NCI-H1436 treated with DMSO at 0.1 percent for 48 hours (cell line): ENCODE results near the gene RIPPLY1.

Experiments used
- DNase-seq: peaks from one replicate; lab custom pipeline; 2025; lab: John Stamatoyannopoulos, UW

Gene RIPPLY1, protein sequence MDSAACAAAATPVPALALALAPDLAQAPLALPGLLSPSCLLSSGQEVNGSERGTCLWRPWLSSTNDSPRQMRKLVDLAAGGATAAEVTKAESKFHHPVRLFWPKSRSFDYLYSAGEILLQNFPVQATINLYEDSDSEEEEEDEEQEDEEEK

DNA sequence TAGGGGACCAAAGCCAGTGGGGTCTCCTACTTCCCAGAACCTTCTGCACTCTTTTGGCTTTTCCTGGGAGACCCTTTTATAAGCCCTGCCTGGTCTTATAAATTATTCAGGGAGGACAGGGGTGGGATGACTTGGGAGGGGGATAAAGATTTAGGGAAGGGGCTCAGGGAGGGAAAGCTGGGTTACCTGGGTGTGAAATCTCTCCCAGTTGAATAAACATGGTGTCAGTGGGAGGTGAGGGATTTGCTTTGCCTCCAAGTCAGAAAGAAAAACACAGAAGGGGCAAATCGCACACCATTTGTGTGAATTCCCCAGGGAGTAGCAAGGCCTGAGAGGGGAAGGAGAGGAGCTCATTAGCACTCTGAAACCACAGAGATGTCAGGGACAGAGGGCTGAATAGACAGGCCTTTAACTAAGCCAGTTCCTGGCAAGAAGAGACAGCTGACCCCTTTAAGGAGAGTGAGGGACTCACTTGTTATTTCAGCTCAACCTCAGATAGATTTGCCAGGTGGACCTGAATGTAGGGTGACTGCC lies at the start of gene RIPPLY1:
RIPPLY1 (minus strand) TSS at position 51 of the 534 bp plus-strand sequence. CDS start 54 bp downstream, outside the sequence.
- no peak for DNase-seq

DNA sequence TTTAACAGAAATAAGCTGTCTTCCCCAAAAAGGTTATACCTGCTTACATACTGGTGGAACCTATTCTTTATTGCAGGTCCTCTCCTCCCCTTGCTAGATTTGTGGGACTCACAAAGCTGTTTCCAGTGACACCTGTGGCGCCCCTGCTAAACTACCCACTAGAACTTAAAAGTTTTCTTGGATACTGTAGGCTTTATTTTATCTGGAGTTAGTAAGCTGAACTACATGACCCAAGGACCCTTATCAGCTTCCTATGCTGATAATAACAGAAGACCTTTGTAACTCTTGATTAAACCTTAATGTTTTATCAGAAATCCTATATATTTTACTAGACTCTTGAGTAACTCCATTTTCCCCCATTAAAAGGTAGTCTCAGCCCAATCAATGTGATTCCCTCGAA lies 49.4 kb upstream of the RIPPLY1 start:
- DNase-seq, result no peak

DNA sequence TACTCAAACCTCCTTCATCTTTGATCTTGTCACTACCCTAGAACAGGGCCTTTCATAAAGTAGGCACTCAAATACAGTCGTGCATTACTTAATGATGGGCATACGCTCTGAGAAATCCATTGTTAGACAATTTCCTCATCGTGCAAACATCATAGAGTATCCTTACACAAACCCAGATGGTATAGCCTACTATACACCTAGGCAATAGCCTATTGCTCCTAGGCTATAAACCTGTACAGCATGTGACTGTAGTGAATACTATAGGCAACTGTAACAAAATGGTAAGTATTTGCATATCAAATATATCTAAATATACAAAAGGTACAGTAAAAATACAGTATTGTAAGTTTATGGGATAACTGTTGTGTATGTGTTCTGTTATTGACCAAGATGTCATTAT lies 48.9 kb upstream of the RIPPLY1 start:
- DNase-seq, result no peak

DNA sequence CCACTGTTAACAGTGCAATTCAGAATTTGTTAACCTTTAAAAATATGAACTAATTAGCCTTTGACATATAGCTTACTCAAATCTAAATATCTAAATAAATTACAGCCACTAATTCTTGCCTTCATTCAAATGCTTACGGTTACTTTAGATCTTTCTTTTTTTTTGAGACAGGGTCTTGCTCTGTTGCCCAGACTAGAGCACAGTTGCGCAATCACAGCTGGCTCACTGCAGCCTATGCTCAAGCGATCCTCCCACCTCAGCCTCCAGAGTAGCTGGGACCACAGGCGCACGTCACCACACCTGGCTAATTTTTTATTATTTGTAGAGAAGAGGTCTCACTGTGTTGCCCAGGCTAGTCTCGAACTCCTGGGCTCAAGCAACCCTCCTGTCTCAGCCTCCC lies 48.1 kb upstream of the RIPPLY1 start:
- DNase-seq, result no peak

DNA sequence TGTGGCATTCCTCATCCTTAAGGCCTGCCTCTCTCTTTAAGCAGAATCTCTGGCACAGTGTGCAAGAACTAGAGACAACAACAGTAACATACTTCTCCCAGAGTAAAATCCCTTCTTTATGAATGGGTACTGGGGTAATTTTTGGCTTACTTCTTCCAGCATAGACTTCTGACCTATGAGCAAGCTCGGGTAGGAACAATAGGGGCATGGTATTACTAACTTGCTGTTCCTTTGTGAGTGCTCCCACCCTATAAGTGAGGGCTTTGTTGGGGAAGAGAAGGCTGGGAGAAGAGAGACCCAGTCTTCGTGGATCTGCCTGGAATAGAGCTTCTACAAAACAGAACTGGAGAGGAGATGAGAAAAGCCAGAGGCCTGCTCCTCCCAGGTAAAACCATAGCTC lies 47.2 kb upstream of the RIPPLY1 start:
- DNase-seq, result no peak

DNA sequence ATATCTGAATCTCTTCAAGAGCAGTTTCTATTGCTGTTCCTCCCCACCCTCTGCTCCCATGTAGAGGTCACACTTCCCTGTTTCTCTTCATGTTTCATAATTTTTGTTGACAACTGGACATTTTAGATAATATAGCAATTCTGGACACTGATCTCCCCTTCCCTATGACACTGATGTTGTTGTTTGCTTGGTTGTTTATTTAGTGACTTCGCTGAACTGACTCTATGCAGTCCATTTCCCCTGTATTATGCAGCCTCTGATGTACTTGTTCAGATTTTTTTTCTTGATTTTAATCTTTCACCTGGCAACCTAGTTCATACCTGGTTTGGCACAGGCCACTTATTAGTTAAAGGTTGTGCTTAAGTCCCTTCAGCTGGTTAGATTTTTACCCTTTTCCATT lies 46.2 kb upstream of the RIPPLY1 start:
- no peak for DNase-seq

DNA sequence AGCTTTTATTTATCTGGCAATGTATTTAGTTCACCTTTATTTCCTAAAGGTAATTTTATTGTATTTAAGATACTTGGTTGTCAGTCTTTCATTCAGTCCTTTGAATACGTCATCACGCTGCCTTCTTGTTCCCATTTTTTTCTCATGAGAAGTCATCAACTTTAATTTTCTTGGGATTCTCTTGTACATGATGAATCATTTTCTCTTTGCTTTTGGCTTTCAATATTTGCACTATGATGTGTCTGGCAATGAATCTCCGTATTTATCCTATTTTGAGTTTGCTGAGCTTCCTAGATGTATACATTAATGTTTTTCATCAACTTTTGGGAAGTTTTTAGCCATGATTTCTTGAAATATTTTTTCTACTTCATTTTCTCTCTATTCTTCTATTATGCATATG lies 45.5 kb upstream of the RIPPLY1 start:
- DNase-seq, result no peak

DNA sequence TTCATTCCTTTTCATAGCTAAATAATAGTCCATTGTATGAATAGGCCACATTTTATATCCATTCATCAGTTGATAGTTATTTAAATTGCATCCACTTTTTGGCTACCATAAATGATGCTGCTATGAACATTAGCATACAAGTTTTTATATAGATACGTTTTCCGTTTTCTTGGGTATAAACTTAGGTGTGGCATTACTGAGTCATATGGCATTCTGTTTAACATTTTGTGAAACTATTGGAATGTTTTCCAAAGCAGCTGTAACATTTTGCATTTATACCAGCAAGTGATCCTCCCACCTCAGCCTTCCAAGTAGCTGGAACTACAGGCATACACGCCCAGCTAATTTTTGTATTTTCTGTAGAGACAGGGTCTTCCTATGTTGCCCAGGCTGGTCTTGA lies 43.3 kb upstream of the RIPPLY1 start:
- DNase-seq, result no peak

DNA sequence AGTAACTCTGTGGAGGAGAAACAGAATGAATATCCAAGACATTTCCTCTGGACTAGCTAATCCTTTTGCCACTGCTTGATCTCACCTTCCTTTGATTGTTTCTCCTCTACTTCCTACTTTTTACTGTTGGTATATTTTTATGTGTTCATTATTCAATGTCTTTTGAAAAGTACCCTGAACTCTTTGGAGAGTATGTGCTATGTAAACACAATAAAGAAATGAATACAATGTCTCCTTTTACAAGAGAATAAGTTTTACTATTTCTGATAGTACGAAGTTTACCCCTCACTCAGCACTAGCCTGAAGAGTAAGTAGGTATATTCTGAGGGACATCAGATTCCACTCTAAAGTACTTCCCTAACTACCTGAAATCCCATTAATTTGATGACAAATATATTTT lies 36.9 kb upstream of the RIPPLY1 start:
- DNase-seq, result no peak

DNA sequence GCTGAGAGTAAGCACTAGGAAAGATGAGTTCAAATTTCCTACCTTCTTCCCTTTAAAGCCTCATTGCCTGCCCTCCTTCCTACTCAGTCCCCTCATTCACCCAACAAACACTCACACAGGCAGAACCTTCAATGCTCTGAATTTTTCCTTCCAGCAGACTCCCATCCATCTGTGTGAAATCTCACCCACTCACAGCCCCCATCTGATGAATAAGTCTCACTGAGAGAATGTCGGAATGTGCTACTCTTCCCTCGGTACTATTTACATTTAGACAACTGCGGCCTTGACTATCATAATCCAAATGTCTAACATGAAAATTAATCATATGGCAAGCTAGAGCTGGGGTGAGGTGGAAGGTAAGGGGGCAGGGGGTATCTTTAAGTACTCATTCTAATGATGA lies 36.4 kb upstream of the RIPPLY1 start:
- DNase-seq, result no peak

DNA sequence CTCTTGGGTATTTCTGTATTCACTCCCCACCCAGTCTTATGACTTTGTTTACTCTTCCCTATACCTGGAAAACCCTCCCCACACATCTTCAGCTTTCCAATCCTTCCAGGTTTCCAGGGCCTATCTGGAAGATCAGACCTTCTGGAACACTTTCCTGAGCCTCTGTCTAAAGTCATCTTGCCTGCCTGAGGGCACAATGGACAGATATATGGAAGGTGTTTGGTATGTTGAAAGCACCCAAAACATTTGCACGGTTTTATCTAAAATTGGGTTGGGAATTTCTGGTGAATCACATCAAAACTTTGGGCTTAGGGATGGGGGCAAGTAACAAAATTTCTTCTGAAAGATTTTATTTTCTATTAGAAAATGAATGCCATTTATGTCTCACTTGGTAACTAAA lies 33.1 kb upstream of the RIPPLY1 start:
- DNase-seq, result no peak

DNA sequence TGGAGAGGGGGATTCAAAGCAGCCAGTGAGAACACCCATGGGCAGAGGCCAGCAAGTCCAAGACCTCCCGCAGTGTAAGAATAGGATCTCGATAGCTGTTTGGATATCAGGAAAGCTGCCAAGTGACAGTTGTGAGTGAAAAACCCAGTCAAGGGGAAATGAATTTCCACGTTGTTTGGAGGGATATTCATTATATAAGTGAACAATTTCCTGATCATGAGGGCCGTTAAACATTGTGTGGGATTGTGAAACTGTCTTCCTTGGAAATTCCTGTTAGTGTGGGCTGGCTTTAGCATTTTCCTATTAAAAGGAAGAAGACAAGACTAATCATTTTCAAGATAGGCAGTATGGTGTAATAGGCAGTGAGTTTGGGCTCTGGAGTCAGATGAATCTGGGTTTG lies 32.0 kb upstream of the RIPPLY1 start:
- DNase-seq, result no peak

DNA sequence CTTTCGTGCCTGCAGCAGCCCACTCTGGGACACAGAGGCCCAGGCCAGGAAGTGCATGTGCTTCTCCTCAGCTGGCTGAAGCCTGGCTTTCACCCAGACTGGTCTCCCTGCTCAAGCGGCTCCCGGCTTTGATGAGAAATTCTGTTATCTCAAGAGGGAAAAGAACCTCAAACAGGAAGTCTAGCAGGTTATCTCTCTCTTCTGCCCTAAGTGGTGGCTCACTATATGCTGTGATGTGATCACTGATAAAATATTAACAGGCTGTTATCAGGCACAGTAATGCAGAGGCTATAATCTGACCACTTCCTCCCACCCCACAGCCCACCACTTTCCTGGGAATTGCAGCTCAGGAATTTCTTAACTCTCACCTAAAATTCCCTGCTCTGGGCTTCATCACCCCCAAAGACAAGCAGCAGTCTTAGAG lies 30.4 kb upstream of the RIPPLY1 start:
- DNase-seq, result no peak

DNA sequence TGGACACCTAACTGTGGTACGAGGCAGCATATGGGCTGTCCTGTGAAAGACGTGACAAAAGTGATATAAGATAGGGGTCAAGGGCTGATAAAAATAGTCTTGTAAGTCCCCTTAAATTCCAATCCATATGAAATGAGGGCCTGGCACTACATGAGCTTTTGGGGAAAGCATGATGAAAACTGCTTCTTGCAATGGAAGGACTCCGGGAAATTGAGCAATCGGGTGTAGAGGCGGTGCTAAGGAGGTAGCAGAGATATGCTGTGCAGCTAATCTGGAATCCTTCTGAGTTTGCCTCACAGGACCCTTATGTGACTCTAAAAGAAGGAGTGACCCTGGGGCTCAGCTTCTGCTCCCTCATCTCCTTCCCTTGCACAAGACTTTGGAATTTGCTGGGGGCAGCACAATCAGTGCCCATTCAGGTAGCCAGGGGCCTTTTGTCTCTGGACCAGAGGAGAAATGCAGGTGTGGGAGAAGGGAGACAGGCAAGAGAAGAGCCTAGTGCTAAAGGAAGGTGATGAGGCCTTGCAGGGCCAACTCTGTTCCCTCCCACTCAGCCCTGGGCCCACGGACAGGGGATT lies 29.9 kb upstream of the RIPPLY1 start:
- no peak for DNase-seq

DNA sequence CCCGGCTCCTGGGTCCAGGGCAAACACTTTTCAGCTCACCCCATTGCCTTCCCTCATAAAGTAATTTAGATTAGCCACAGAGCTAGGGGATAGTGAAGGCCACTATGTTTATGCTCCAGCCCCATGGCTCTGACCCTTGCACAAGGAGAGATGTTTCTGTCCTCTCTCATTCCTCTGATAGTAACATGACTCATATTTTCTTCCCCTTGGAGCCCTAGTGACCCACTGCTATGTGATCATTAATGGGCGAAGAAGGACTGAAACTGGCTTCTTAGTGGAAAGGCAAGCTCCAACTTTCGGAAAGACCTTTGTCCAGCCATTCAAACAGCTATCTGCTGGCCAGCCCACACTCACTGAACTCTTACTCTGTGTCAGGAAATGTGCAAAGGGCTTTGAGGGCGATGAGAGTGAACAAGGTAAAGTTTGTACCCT lies 29.4 kb upstream of the RIPPLY1 start:
- DNase-seq, result no peak

DNA sequence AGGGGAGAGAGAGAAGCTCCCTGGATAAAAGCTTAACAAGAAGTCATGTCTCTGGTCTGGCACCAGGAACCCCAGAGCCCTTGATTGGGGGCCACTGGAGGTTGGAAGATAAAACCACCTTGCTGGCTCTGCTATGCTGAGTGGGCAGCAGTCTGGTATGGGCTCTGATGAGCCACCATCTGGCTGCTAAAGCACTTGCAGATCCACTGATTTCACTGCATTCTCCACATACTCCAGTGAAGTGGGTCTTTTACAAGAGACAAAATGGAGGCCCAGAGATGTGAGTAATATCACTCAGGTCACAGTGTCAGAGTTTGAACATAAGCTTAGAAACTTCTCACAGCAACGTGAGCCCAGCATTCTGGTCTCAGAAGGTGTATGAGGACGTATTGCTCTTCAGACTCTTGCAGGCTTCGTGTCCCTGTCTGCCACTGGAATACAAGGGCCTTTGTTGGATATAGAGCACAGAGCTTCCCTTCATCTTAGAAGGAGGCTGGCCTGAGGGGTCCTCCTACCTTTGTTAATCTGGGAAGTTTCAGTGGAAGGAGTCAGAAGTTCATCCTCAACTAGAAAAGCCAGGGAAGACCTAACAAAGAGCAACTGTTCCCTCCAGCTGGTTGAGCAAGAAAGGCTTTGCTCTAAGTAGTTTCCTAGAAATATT lies 28.8 kb upstream of the RIPPLY1 start:
- DNase-seq, result no peak

DNA sequence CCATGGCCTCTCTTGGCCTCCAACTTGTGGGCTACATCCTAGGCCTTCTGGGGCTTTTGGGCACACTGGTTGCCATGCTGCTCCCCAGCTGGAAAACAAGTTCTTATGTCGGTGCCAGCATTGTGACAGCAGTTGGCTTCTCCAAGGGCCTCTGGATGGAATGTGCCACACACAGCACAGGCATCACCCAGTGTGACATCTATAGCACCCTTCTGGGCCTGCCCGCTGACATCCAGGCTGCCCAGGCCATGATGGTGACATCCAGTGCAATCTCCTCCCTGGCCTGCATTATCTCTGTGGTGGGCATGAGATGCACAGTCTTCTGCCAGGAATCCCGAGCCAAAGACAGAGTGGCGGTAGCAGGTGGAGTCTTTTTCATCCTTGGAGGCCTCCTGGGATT lies 25.1 kb upstream of the RIPPLY1 start:
- no peak for DNase-seq

DNA sequence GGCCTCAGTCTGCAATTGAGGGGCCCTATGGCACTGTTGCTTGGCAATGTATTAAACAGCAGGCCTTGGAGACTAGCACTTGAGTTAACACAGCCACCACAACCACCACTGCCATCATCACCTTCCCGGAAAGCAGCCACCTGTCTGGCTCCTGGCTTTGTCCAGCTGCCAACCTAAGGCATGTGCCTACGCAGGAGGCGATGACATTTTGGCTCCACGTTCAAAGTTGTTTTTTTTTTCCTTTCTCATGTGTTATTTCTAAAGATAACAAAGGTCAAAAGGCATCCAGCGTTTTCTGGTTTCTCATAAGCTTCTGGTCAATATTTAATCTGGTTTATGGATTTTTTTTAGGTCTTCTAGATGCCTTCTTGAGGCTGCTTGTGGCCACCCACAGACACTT lies 24.6 kb upstream of the RIPPLY1 start:
- DNase-seq, result no peak

DNA sequence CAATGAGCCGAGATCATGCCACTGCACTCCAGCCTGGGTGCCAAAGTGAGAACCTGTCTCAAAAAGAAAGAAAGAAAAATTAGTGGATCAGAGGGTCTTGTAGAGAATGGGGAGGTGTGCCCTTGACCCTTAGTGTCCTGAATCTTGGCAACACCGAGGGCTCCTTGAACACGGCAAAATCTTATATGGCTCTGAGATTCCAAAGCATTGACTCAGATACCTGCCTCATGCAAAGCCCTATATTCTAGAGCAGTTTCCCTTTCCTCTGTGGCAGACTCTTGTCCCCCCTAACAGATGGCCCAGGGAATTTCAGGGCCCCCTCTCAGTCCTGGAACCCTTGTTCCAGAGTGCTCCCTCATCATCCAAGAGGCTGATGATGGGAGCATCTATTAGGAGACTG lies 23.9 kb upstream of the RIPPLY1 start:
- DNase-seq, result no peak

DNA sequence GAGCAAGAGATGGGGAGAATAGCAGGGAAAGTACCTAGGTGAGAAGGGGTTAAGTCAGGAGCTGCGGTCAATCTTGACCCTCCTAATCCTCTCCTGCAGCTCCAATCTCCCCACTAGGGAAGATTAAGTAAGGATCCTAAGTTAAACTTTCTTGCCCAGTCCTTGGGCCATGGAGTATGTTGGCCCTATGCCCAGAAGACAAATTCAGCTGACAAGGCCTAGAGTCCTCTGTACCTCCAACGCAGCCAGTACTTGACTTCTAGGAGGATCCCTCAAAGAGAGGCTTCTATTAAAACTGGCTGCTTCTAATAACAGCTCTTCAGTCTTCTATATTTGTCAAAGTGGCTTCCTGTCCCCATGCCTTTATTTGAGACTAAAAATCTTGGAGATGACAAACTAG lies 18.5 kb upstream of the RIPPLY1 start:
- DNase-seq, result no peak

DNA sequence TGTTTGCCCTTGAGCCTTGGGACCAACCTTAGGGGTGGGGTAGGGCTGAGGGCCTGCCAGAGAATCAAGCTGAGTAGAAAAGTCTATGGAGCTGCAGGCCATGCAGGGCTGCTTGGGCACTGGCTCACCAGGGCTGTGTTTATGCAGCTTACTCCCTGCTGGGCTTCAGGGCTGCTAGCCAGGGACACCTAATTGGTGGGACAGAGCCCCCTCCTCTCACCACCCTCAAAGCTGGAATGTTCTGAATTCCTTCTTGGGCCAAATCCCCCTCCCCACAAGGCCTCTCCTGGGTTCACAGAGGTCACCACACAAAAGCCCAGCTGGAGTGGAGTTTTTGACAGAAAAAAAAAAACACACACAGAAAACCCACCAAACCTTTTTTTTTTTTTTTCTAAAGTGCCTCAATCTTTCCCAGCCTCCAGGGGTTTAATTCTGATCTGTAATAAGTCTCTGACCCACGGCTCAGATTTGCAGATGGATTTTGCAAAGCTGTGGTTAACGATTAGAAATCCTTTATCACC lies 16.9 kb upstream of the RIPPLY1 start, which contains the start of gene CLDN2:
CLDN2 (plus strand) TSS at position 471 of the 521 bp plus-strand sequence. CDS start 7,827 bp downstream, outside the sequence.
- DNase-seq, result no peak

DNA sequence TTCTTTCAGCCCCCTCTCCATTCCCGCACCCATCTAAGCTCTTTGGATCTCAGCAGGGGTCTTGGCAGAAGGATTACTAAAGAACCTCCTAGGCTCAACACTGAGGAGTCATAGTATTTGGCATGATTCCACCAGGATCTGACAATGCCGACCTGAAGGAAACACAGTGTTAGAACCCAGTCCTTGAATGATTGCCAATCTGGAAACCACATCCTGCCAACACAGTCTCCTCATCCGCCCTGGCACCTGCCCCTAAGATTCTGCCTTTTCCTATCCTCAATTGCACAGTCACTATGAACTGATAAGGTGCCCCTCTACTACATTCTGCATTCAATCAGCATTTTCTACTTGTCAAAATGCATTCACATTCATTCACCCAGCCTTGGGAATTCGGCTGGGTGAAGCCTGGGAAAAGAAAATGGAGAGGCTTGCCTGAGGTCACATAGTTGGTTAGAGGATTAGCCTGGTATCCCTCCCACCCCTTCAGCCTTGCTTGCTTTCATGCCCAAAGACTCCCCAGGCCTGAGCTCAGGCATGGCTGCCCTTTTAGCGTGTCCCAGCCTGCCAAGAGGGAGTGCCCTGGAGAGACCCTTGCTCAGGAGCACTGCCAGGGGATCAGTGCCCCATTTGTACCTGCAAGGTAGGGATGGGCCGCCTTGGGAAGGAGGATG lies 14.8 kb upstream of the RIPPLY1 start:
- DNase-seq, result no peak

DNA sequence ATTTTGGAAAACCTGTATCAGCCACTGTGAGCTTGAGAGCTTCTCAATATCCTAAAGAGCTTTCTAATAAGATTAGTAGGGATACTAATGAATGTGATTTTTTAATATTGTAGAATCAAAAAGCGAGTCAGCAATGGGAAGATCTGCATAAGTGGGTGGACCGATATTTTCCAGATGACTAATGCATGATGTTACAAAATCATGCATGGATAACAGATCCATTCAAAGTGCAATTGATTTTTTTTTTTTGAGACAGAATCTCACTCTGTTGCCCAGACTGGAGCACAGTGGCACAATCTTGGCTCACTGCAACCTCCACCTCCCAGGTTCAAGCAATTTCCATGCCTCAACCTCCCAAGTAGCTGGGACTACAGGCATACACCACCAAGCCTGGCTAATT lies 9.7 kb upstream of the RIPPLY1 start:
- DNase-seq, result no peak
